BJ (cell line): ENCODE measurements around the gene PFKFB4. TPM values are rescaled to one million over a fixed set of nuclear protein-coding genes. Genes with fewer than 3 reads are reported as not detected.

Experiments used
- CTCF ChIA-PET: fragments of 350-600 bp; formaldehyde crosslinking; extraction: SDS; loops from one replicate; lab custom pipeline; 2021; ENCODE audit warnings: antibody characterized with exemption, inconsistent platforms; lab: Yijun Ruan, JAX
- POLR2A ChIA-PET: fragments of 300-600 bp; sonication (Branson Sonifier 250); formaldehyde crosslinking; extraction: SDS; loops from one replicate; lab custom pipeline; 2021; ENCODE audit warnings: antibody characterized with exemption; lab: Charles Lee
- DNase-seq: peaks from one replicate; pipeline ENCODE4 v3.0.0-alpha.2; 2011; ENCODE audit warnings: low read depth
- H3K27me3 ChIP-seq: 2 replicates; pipeline ENCODE4 v1.6.0; 2011; ENCODE audit warnings: low read length; ENCODE audit not compliant: control insufficient read depth, insufficient read depth
- H3K36me3 ChIP-seq: 2 replicates; pipeline ENCODE4 v1.5.1; 2011; ENCODE audit warnings: low read length; ENCODE audit not compliant: control insufficient read depth, insufficient read depth
- H3K4me3 ChIP-seq: 2 replicates; pipeline ENCODE4 v1.5.1; 2011; ENCODE audit warnings: low read depth, mild to moderate bottlenecking, control low read depth, low read length
- polyA plus RNA-seq: library from polyadenylated mRNA; depleted of rRNA; stranded (reverse); fragments of >200 nt; gene quantifications from 2 replicates; pipeline ENCODE4 v1.2.3, GENCODE V29; 2011
- TF ChIP-seq, protein P1 (sequence below): IDR thresholded peaks from 2 replicates; pipeline ENCODE4 v1.5.1; 2011; ENCODE audit warnings: low read depth, mild to moderate bottlenecking, control low read depth, inconsistent platforms, low read length, moderate library complexity; ENCODE audit not compliant: insufficient read depth

The PFKFB4 gene
- polyA plus RNA-seq, 1 experiment, result 12.8 TPM

DNA sequence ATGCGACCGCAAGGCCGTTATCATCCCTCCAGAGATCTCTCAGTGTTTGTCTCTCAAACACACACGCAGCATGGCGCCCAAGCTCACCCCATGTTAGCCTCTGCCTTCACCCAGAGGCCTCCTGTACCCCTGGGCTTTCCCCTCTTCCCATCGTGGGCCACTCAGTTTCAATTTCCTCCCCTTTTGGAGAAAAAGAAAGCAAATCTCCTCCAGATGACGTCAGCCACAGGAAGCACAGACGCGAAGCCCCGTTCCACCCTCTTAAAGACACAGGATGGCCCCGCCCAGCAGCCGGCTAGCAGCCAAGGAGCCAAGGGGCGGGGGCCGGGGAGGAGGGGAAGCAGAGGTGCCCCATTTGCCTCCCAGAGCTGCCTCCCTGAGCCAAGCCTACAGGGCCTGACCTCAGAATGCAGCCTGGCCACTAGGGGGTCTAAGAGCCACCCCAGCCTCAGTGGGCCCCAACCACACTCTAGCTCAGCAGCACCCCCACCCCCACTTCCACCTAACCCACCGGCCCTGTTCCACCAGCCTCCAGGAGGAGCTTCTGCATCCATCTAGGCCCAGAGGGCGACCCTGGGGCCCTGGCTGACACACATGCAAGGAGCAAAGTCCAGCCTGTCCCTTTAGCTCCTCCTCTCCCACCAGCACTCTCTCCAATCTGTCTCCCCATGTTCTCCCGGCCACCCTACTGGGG, 83.5 kb downstream of the PFKFB4 start:
- POLR2A ChIA-PET, result interaction anchor here (0.6 kb wide), 1 partner anchor 1496 kb away, joined by 5 read pairs; no protein-coding TSS in a partner anchor
- peak; percentile 65 for DNase-seq
- H3K27me3 ChIP-seq, result no peaks in the 10 kb centered on the region
- peaks cover 22% of the 10 kb centered on the region for H3K36me3 ChIP-seq
- TF ChIP-seq, protein P1, sequence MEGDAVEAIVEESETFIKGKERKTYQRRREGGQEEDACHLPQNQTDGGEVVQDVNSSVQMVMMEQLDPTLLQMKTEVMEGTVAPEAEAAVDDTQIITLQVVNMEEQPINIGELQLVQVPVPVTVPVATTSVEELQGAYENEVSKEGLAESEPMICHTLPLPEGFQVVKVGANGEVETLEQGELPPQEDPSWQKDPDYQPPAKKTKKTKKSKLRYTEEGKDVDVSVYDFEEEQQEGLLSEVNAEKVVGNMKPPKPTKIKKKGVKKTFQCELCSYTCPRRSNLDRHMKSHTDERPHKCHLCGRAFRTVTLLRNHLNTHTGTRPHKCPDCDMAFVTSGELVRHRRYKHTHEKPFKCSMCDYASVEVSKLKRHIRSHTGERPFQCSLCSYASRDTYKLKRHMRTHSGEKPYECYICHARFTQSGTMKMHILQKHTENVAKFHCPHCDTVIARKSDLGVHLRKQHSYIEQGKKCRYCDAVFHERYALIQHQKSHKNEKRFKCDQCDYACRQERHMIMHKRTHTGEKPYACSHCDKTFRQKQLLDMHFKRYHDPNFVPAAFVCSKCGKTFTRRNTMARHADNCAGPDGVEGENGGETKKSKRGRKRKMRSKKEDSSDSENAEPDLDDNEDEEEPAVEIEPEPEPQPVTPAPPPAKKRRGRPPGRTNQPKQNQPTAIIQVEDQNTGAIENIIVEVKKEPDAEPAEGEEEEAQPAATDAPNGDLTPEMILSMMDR, result peak; percentile 44
- CTCF ChIA-PET, result interaction anchor here (0.6 to 3.1 kb wide), 16 partner anchors 9 to 701 kb away, joined by 3 to 14 read pairs (median 4); partner anchors contain the start of gene PFKFB4
- peak overlapping the region; percentile 72 for H3K4me3 ChIP-seq

DNA sequence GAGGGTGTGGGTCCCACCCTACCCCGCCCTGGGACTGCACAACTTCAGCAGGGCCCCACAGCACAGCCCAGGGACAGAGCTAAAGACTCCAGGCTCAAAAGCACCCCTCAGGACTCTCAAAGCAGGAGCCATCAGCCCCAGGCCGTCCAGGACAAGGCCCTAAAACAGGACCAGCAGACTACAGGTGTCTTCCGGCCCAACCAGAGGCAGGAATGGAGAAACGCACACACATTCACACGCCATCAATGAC, 84.0 kb downstream of the PFKFB4 start:
- peak overlapping the region; percentile 72 for H3K4me3 ChIP-seq
- ChIA-PET POLR2A (no interaction called here), CTCF (interaction anchor here (0.9 to 3.1 kb wide), 10 partner anchors 8 to 213 kb away, joined by 3 to 14 read pairs (median 4); partner anchors contain the start of gene PFKFB4)
- peaks cover 25% of the 10 kb centered on the region for H3K36me3 ChIP-seq
- TF ChIP-seq, protein P1, result no peak
- no peak for DNase-seq
- no peaks in the 10 kb centered on the region for H3K27me3 ChIP-seq

DNA sequence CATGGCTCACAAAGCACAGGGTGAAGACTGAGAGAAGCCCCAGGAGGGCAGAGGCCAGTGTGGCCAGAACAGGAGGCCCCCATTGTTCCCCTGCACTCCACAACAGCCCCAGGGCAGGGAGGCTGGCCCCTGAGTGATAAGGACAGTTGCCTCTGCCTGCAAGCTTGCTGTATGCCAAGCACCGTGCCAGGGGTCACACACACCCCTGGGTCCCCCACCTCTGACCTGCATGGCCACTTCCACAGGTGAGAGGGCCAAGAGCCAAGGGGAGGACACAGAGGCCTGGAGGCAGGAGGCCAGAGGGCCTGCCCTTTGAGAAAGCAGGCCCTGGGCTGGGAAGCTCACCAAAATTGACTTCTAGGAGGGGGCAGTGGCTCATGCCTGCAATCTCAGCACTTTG, 86.3 kb downstream of the PFKFB4 start:
- Histone ChIP-seq H3K4me3 (no peak overlapping the region), H3K27me3 (no peaks in the 10 kb centered on the region), H3K36me3 (peaks cover 31% of the 10 kb centered on the region)
- ChIA-PET POLR2A (no interaction called here), CTCF (interaction anchor here (0.6 to 2.5 kb wide), 2 partner anchors 88 to 89 kb away, joined by 5 to 8 read pairs; no protein-coding TSS in a partner anchor)
- TF ChIP-seq, protein P1, result no peak
- DNase-seq, result no peak

DNA sequence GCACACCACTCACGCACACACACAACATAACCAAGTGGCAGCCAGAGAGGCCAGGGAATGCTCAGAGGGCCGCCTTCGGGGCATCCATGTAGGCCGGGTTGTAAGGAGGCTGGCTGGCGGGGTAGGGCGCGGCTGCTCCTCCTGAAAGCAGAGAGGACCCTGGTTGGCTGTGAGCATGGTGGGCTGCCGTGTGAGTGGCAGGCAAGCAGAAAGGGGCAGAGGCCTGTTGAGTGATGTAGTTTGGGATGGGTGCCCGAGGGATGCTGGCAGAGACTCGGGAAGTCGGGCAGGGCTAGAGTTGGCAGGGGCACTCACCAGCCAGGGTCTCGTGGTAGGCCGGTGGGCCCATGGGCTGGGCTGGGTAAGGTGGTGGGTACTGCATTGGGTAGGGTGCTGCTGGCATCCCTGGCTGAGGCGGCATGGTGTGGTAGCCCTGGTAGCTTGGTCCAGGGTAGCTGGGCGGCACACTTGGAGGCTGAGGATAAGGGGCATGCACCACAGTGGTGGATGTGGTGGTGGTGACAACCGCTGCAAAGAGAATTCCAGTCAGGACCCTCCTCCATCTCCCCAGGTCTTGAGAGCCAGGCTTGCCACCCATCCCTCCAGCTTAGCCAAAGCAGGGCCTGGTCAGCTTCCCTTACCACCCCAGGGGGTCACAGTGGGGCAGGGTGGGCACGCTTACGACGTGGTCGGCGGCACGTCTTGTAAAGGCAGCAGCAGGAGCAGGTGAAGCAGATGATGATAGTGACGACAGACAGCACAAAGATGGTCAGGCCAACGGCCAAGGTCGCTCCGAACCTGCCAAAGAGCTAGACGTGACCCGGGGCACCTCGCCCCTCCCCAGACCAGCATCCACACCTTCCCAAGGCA, 87.3 kb downstream of the PFKFB4 start:
- H3K4me3 ChIP-seq, result no peak overlapping the region
- H3K36me3 ChIP-seq, result peaks cover 35% of the 10 kb centered on the region
- ChIA-PET CTCF (interaction anchor here (0.6 to 2.5 kb wide), 4 partner anchors 69 to 90 kb away, joined by 3 to 8 read pairs (median 4); no protein-coding TSS in a partner anchor), POLR2A (no interaction called here)
- no peak for DNase-seq
- no peaks in the 10 kb centered on the region for H3K27me3 ChIP-seq
- TF ChIP-seq, protein P1, result no peak

DNA sequence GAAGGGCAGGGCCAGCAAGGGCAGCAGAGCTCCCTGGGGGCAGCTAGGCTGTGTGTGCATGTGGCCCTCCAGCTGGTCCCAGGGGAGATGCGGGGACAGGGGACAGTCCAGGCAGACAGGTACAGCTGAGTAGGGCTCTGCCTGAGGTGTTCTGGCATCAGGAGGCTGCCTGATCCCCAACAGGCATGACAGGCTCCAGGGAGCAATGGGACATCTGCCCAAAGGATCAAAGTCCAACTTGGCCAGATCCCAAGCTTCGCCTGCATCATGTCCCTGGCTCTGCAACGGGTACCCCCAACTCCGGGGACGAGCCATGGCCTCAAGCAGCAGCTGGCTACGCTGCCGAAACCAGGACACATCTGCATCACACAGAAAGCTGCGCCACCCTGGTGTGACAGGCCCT, 88.3 kb downstream of the PFKFB4 start:
- POLR2A ChIA-PET, result no interaction called here
- CTCF ChIA-PET, result interaction anchor here (0.9 to 1.8 kb wide), 2 partner anchors 81 to 89 kb away, joined by 3 to 4 read pairs; partner anchors contain the start of gene PFKFB4

More for the DNA sequence above, 88.3 kb downstream of the PFKFB4 start:
- H3K4me3 ChIP-seq, result no peak overlapping the region
- no peak for DNase-seq
- H3K27me3 ChIP-seq, result no peaks in the 10 kb centered on the region
- peaks cover 36% of the 10 kb centered on the region for H3K36me3 ChIP-seq
- TF ChIP-seq, protein P1, result no peak
